WI38 (cell line): ENCODE data around the gene KCNA1.

ENCODE experiments used
- H3K4me3 ChIP-seq: 2 replicates; pipeline ENCODE4 v1.5.1; 2011; ENCODE audit warnings: low read depth, mild to moderate bottlenecking, control low read depth, low read length
- TF ChIP-seq, protein P1 (sequence below): IDR thresholded peaks from 2 replicates; pipeline ENCODE4 v1.5.1; 2012; ENCODE audit warnings: low read depth, mild to moderate bottlenecking, control low read depth, low read length

The KCNA1 gene

GRCh38 chr12:4938900-4939299, 29.2 kb downstream of the KCNA1 start:
- no peak overlapping the region for H3K4me3 ChIP-seq
- TF ChIP-seq, protein P1, sequence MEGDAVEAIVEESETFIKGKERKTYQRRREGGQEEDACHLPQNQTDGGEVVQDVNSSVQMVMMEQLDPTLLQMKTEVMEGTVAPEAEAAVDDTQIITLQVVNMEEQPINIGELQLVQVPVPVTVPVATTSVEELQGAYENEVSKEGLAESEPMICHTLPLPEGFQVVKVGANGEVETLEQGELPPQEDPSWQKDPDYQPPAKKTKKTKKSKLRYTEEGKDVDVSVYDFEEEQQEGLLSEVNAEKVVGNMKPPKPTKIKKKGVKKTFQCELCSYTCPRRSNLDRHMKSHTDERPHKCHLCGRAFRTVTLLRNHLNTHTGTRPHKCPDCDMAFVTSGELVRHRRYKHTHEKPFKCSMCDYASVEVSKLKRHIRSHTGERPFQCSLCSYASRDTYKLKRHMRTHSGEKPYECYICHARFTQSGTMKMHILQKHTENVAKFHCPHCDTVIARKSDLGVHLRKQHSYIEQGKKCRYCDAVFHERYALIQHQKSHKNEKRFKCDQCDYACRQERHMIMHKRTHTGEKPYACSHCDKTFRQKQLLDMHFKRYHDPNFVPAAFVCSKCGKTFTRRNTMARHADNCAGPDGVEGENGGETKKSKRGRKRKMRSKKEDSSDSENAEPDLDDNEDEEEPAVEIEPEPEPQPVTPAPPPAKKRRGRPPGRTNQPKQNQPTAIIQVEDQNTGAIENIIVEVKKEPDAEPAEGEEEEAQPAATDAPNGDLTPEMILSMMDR: no peak

DNA sequence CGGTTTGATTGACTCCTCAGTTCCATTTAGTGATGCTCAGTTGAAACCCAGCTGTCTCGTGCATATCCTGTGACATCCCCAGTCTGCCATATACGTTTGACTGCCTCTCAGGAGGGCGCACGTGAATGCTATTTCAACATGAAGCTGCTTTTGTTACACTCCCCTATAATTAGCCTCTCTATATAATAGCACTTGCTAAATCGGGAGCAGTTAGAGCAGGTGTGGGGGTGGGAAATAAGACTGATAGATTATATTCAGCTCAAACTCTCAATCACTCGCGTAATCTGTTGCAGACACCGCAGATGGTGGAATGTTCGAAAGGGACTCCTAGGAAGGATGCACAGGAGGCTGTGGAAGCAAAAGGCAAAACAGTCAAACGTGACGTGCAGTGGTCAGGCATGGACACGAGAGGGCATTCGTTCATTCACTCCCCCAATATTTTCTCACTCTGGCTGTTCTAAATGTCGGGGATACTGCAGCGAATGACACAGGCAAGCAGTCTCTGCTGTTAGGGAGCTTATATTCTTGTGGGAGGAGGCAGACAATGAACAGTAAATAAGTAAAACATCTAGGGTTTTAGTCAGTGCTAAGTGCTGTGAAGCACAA, 29.8 kb downstream of the KCNA1 start:
- TF ChIP-seq, protein P1: no peak
- no peak overlapping the region for H3K4me3 ChIP-seq

DNA sequence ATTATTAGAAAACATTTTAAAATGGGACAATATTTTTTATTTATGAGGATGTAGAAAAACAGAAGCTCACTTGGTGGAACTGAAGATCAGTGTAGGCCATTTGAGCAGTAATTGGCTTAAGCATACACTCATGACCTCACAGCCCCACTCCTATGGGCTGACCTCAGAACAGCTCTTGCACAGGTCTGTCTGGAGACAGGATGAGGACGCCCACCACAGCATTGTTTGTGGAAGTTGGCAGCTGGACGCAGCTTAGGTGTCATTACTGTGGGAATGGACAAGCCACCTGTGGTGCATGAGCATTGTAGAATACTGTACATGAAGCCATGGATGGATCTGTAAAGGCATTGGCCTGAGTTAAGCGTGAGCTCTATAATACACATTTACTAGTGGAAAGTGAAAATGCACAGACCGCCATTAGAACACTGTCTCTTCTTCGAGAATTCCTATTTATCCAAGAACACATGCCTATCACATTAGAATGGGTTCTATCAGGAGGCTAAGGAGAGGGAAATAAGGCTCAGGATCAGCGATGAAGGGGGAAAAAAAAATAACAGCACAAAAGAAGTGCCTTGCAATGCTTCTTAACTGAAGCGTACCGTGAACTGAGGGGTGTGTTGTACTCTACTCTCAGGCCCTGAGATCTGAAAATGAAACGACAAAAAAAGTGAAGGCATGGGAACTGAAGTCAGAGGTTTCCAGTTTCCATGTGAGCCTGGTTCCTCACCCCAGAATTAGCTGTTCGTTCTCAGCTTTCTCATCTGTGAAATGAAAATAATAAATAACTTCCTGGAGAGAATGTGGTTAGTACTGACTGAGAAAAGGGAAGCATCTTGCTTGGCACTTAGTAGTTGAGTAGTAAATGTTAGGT, 33.6 kb downstream of the KCNA1 start:
- TF ChIP-seq, protein P1: no peak
- no peak overlapping the region for H3K4me3 ChIP-seq

DNA sequence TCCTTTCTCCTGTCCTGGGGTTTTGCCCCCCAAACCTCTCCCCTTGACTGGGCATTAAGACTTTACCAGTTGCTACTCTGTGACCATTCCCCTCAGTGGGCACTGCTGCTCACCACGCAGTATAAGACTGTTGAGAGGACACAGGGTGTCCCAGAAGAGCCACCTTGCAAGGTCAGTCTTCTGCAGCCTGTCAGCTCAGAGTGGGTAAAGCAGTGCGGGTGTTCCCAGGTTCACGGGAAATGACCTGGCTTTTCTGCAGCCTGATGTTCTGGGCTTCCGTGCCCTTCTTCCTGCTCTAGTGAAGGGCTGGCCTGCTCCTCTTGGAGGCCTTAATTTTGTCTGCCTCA, 34.2 kb downstream of the KCNA1 start:
- TF ChIP-seq, protein P1: no peak
- H3K4me3 ChIP-seq: no peak overlapping the region

DNA sequence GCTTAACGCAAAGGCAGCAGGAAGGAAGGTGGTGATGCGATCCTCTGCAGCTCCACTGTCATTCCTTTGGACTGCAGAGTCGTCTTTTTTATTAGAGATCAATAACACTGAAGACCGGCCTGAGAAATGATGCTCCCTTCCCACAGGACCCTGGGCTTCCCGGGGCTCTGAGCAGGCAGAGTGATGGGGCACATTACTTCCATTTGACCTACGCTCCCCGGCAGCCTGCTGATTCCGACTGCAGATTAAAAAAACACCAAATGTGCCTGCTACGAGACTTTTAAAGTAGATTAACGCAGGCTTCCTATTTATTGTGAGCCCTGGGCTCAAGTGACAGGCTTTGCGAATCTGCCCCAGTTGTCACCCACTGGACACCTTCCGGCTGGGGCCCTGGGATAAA, 37.5 kb downstream of the KCNA1 start:
- no peak overlapping the region for H3K4me3 ChIP-seq
- TF ChIP-seq, protein P1: no peak

DNA sequence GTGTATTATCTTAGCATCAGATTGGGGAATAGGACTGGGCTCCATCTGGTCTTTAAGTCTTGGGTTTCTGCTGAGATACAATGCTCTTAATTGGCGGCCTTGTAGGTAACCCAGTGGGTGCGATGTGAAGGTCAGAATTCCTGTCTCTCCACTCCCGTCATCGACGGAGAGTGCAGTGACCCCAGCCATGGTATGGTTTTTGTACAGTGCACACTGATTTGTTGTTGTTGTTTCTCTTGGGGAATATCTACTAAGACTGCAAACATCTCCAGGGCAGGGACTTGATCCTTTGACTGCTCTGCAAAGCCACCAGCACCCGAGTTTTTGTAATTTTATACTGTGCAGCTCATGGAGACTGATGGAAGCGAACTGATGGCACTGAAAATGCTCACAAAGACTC, 41.4 kb downstream of the KCNA1 start:
- TF ChIP-seq, protein P1: no peak
- H3K4me3 ChIP-seq: no peak overlapping the region

GRCh38 chr12:4951601-4952000, 41.9 kb downstream of the KCNA1 start:
- H3K4me3 ChIP-seq: no peak overlapping the region
- TF ChIP-seq, protein P1: no peak
